ENCODE results near the gene FUT7. TPM values are rescaled to one million over a fixed set of nuclear protein-coding genes. Genes with fewer than 3 reads are reported as not detected.

Gene FUT7, protein sequence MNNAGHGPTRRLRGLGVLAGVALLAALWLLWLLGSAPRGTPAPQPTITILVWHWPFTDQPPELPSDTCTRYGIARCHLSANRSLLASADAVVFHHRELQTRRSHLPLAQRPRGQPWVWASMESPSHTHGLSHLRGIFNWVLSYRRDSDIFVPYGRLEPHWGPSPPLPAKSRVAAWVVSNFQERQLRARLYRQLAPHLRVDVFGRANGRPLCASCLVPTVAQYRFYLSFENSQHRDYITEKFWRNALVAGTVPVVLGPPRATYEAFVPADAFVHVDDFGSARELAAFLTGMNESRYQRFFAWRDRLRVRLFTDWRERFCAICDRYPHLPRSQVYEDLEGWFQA
- 0.04 to 0.10 TPM (median 0.05 TPM) in 4 of 5 replicates, not detected in the other for total RNA-seq (2022; extraction: Qiagen RNA extraction)

DNA sequence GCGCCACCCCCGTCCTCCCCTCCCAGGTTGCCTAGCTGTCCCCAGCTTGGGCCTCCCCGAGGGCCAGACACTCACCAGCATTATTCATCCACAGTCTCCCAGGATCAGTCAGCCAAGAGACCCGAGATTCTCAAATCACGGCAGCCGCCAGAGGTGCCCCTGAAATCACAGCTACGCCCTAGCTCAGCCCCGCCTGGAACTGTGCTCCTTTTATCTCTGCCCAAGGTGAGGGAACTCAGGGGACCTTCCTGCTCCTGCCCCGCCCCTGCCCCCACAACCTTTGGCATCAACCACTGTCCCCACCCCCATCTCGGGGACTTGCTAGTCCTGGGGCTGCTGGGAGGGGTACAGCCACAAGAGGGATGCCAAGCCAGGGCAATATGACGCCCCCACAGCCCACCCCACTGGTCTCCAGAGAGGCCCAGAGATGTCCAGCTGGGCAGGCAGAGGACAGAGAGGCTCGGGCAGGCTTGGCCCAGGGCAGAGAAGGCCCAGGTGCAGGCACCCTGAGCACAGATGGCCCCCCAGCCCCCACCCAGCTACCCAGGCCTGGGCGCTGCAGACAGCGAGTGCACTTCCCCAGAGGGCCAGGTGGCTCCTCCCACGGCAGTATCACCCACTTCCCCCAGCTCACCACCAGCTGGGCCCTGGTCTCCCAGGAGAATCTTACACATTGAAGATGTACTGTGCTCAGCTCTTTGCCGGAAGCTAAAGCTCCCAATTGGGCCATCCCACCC, at the start of gene FUT7:
Gene FUT7 (minus strand): TSS at position 185 of the 737 bp plus-strand sequence. CDS start 97 bp downstream, at position 88.

DNA sequence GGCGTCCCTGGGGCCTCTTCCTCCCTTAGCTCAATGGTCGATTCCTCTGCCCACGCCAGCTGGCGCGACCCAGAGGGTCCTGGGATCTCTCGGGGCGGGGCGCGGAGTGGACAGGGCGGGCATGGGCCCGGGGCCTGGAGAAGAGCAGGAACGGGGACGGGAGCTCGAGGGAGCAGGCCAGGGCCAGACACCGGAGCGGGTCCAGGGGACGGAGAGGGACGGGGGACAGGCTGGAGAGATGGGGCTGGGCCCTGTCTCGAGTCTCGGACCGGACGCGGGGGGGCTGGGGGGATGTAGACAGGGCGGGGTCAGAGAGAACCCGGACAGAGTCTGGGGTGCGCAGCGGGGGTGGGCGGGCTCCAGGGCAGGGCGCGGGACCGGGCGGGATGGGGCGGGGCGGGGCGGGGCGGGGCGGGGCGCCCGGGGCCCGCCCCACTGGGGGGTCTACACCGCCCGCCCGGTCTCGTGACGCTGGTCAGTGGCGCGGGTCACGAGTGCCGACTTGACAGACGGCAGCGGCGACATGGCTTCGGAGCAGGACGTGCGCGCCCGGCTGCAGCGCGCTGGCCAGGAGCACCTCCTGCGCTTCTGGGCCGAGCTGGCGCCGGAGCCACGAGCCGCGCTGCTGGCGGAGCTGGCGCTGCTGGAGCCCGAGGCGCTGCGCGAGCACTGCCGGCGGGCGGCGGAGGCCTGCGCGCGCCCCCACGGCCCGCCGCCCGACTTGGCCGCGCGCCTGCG, 45.3 kb upstream of the FUT7 start, which contains the start of gene UAP1L1:
Gene UAP1L1 (plus strand): TSS at position 508 of the 738 bp plus-strand sequence. CDS start 16 bp downstream, at position 524.

DNA sequence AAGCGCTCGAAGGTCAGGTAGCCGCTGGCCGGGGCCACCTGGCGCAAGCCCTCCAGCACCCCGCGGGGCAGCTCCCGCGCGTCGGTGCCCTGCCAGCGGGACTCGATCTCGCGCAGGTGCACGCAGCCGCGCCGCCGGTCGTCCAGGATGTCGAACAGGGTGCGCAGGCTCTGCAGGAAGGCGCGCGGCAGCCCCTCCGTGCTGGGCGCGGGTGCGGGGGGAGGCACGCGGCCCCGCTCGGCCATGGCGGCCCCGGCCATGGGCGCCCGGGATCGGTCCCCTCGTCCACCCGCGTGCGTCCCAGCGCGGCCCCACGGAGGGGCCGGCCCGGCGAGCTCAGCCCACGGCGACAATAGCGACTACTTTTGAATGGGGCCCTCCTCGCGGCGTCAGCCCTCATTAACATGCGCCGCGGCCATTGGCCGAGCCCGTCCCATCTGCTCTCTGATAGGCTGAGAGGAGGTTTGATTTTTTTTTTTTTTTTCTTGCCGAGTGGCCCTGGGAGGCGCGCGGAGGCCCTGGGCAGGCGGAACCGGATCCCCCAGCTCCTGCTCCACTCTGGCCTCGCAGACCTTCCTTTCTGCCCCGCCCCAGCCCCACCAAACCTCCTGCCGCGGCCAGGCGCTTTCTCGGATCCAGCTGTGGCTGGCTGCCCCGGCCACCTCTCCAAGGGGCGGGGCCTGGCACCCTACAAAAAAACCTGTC, 38.5 kb upstream of the FUT7 start, which contains the start of gene SAPCD2:
Gene SAPCD2 (minus strand): TSS at position 357 of the 705 bp plus-strand sequence. CDS start 97 bp downstream, at position 260.

DNA sequence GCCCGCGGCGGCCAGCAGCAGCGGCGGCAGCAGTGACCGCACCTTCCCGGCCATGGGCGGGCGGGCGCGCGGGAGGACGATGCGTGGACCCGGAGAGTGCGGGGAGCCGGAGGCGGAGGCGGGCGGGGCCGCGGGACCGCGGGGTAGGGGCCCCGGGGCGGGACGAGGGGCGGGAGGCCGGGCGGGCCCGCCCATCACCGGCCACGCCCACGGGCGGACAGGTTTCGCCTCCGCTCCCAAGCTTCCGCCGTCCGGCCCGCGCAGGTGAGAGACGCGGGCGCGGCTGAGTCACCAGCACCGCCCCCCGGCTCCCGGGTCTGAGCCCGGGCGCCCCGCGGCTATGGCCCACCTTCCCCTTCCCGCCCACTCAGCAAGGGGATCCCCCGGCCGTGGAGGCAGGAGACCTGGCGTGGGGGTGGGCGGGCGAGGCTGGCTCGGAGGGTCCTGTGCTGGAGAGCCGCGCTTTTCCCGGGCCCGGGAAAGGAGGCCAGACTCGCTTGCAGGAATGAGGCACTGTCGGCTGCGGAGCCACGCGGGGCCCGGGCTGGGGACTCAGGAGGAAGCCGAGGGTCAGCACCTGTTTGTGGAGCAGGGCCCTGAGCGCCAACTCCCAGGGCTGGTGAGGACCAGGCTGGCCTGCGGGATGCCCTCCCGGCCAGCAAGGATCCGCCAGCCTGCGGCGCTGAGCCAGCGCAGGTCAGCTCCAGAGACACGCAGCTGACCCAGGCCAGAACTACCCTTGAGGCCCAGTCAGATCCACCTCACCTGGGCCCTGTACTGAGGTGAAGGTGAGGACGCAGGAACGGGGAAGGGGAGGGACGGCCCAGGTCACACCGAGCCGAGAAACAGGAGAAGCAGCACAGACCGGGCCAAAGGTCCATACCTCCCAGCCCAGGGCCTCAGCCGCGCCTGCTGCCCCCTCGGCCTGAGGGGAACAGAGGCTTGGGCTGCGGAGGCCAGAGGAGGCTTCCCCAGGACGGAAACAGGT, 22.4 kb upstream of the FUT7 start, which contains the start of gene ENTPD2:
Gene ENTPD2 (minus strand): TSS at position 118 of the 988 bp plus-strand sequence. CDS start 64 bp downstream, at position 54.

DNA sequence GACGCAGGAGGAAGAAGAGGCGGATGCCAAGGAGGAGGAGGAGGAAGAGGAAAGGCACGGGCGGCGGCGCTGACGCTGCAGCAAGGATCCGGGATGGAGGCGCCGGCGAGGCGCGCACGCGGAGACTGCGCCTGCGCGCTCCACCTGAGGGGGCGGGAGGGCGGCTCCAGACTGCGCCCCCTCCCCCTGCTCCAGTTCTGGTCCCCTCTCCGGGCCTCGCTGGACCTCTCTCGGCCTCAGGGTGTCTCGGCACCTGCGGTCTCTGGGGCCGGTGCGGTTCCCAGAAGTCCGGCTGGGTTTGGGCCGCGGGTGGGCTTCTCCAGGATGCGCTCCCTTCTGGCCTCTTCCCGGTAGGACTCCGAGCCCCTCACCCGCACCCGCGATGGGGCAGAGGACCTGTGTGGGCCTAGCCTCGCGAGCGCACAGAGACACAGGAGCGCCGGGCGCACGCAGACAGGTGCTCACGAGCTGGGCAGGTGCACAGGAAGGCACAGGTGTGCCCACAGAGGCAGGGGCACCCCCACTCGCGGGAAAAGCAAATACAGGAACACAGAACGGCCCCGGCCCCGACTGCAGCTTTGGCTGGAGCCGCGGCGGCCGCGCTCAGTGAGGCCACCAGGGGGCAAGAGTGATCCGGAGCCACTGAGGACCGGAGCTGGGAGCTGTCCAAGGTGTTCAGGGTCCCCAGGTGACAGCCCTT, 14.3 kb upstream of the FUT7 start, which contains the start of gene NPDC1:
Gene NPDC1 (minus strand): TSS at position 90 of the 700 bp plus-strand sequence. CDS start 188 bp downstream, outside the sequence.

DNA sequence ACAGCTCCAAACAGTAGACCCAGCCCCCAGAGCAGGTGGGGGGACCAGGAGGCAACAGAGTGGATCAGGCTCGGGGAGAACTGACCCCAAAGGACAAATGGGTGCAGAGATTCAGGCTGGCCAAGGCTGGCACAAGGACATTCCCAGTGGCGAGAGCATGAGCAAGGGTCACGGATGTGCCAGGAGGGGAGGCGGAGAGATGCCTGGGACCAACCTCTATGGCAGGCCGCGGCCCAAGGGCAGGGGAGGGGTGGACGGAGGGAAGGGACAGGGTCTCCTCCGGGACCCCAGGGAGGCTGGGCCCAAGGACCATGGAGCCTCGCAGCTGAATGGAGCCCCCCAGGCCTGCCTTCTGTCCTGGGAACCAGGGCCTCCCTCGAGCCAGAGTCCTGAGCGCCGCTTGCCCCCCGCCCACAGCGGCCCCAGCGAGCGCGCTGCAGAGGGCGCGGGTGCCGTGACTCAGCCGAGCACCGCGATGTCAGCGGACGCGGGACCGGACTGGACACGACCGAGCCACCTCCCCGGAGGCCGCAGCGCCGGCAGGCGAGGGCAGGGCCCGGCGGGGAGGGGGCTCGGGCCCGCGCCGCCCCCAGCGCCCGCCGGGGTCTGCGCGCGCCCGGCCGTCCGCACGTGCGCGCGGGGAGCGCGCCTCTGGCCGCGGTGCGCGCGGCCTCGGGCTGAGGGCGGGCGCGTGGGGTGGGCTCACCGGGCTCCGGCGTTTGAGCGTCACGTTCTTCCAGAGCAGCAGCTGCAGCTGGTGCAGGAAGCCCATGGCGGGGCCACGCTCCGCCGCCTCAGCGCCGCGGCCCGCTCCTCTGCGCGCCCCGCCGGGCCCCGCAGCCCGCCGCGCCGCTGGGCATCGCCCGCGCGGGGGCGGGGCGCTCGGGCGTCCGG, 4.3 kb downstream of the FUT7 start, which contains the start of gene ABCA2:
Gene ABCA2 (minus strand): TSS at position 869 of the 894 bp plus-strand sequence. CDS start 97 bp downstream, at position 772.

DNA sequence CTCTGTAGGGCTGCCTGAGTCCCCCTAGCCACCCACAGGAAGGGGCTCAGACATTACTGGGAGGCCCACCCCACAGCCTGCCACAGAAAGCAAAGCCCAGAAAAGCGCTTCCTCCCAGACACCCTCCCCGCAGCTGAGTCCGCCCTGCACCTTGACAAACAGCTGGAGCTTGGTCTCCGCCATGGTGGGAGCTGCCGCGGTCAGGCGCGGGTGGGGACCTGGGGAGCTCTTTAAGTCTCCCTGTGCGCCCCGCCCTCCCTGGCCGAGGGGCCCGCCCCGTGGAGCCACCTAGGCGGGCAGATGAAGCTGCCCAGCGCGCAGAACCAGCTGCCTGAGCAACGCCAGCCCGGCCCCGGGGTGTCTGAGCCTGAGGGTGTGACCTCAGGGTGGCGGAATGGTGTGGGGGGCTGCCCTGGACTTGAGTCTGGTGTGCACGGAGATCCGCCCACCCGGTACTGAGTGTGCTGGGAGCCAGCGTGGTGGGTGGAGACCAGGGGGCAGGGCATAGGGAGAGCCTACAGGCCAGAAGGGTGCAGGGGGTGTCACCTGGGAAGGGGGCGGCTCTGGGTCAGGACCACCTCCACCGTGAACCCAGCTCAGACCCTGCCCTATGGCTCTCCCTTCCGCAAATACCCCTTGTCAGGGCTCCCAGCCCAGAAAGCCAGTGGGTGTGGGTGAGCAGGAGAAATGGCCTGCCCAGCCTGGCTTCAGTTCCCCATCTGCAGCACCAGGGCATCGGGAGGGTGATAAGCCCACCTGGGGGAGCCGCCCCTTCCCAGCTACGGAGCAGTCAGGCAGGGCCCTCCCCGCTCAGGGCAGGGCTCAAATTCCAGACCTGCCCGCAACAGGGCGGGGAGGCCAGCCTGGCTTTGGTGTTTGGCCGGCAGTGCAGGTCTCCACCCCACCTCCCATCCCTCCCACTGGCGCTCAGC, 35.3 kb downstream of the FUT7 start, which contains the start of gene CLIC3:
Gene CLIC3 (minus strand): TSS at position 208 of the 932 bp plus-strand sequence. CDS start 25 bp downstream, at position 183.

DNA sequence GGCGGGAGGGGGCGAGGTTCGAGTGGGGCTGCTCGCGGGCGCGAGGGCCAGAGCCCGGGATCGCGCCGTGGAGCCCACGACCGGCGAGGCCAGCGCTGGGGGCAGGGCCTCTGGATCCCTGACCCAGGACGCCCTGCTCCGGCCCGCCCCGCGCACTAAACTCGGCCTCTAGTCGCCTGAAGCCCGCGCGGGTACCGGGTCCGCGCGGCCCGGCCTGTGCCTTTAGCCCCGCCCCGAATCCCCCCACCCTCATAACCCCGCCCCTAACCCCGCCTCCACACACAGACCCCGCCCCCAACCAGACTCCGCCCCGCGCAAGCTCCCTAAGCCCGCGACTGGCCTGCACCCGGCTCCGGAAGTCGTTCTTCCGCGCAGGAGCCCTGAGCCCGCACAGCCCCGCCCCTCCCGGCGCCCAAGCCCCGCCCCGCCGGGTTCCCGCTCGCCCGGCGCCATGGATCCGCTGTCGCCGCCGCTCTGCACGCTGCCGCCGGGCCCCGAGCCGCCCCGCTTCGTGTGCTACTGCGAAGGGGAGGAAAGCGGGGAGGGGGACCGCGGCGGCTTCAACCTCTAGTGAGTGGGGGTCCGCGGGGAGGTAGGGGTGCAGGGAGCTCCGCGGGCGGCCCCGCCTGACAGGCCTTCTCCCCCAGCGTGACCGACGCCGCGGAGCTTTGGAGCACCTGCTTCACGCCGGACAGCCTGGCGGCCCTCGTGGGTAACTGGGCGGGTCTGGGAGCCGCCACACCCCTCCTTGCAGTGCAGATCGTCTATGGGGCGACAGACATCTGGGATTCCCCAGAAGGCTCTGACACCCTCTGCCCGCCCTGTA, 39.7 kb downstream of the FUT7 start, which contains the start of gene PAXX:
Gene PAXX (plus strand): TSS at position 430 of the 826 bp plus-strand sequence. CDS start 22 bp downstream, at position 452.

DNA sequence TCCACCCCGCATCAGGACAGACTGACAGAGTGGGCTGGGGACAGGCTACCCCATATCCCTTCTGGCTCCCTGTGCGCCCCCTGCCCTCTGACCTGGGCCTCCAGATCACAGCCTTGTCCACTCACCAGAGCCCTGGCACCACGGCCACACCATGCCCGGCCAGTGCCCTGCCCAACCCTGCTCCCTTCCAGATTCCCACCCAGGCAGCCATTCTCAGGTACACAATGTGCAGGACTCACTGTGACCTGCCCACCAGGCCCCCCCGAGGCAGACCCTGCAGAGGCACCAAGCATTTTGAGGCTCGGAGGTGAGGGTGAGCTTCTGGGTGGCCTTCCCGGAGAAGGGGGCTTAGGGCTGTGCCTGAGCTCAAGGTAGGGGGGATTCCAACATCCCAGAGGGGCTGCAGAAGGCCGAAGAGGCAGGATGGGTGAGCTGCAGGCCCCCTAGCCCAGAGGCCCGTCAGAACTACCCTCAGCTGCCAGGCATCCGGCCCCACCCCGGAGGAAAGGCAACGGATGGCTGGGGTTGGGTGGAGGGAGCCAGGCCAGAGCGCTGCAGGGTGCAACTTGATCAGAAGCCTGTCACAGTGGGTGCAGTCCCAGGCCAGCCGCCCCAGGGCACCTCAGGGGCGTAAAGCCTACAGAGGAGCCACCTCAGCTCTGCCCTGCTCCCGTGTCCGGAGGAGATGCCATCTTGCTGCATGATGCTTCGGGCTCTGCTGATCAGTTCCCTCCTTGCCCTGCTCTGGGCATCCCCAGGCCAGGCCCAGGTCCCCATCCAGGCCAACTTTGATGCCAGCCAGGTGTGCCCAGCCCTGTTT, 49.4 kb downstream of the FUT7 start, which contains the start of gene LCNL1:
Gene LCNL1 (plus strand): TSS at position 762 of the 820 bp plus-strand sequence. CDS start 594 bp downstream, outside the sequence.

Other genes starting within 250 kb of the FUT7 start
- gene TMEM141, start 240.7 kb downstream of the FUT7 start, total RNA-seq (2022; extraction: Qiagen RNA extraction): 62.2 to 73.5 TPM (median 69.2 TPM) in 5 replicates
- 0.11 to 0.43 TPM (median 0.27 TPM) in 5 replicates for gene CCDC183, start 235.8 kb downstream of the FUT7 start, total RNA-seq (2022; extraction: Qiagen RNA extraction)
- 58.8 to 88.7 TPM (median 79.5 TPM) in 5 replicates for gene RABL6, start 224.1 kb downstream of the FUT7 start, total RNA-seq (2022; extraction: Qiagen RNA extraction)
- gene AJM1, start 189.6 kb downstream of the FUT7 start, total RNA-seq (2022; extraction: Qiagen RNA extraction): 3.2 to 4.8 TPM (median 4.3 TPM) in 5 replicates
- 263 to 301 TPM (median 279 TPM) in 5 replicates for gene PHPT1, start 182.7 kb downstream of the FUT7 start, total RNA-seq (2022; extraction: Qiagen RNA extraction)
- 1.3 to 4.3 TPM (median 3.4 TPM) in 5 replicates for gene MAMDC4, start 179.7 kb downstream of the FUT7 start, total RNA-seq (2022; extraction: Qiagen RNA extraction)
- 486 to 542 TPM (median 487 TPM) in 5 replicates for gene EDF1, start 165.8 kb downstream of the FUT7 start, total RNA-seq (2022; extraction: Qiagen RNA extraction)
- 34.2 to 59.3 TPM (median 51.5 TPM) in 5 replicates for gene TRAF2, start 145.6 kb downstream of the FUT7 start, total RNA-seq (2022; extraction: Qiagen RNA extraction)
- gene FBXW5, start 87.3 kb downstream of the FUT7 start, total RNA-seq (2022; extraction: Qiagen RNA extraction): 57.0 to 103 TPM (median 97.7 TPM) in 5 replicates
- 0.42 to 1.4 TPM (median 1.0 TPM) in 5 replicates for gene C8G, start 86.8 kb downstream of the FUT7 start, total RNA-seq (2022; extraction: Qiagen RNA extraction)
- gene LCN12, start 79.8 kb downstream of the FUT7 start, total RNA-seq (2022; extraction: Qiagen RNA extraction): 0.48 to 1.6 TPM (median 1.3 TPM) in 5 replicates
- 0.28 to 1.4 TPM (median 0.77 TPM) in 5 replicates for gene PTGDS, start 54.6 kb downstream of the FUT7 start, total RNA-seq (2022; extraction: Qiagen RNA extraction)
- gene LCNL1, start 49.1 kb downstream of the FUT7 start, total RNA-seq (2022; extraction: Qiagen RNA extraction): 0.03 to 0.31 TPM (median 0.18 TPM) in 5 replicates
- 43.1 to 70.9 TPM (median 62.8 TPM) in 5 replicates for gene PAXX, start 39.7 kb downstream of the FUT7 start, total RNA-seq (2022; extraction: Qiagen RNA extraction)
- 3.3 to 6.7 TPM (median 5.0 TPM) in 5 replicates for gene CLIC3, start 35.5 kb downstream of the FUT7 start, total RNA-seq (2022; extraction: Qiagen RNA extraction)
- gene ABCA2, start 3.9 kb downstream of the FUT7 start, total RNA-seq (2022; extraction: Qiagen RNA extraction): 12.4 to 27.7 TPM (median 24.8 TPM) in 5 replicates
- gene NPDC1, start 14.1 kb upstream of the FUT7 start, total RNA-seq (2022; extraction: Qiagen RNA extraction): 34.4 to 84.3 TPM (median 78.9 TPM) in 5 replicates
- gene ENTPD2, start 22.0 kb upstream of the FUT7 start, total RNA-seq (2022; extraction: Qiagen RNA extraction): 3.1 to 6.4 TPM (median 5.4 TPM) in 5 replicates
- 13.4 to 23.9 TPM (median 21.4 TPM) in 5 replicates for gene SAPCD2, start 38.5 kb upstream of the FUT7 start, total RNA-seq (2022; extraction: Qiagen RNA extraction)
- gene UAP1L1, start 45.4 kb upstream of the FUT7 start, total RNA-seq (2022; extraction: Qiagen RNA extraction): 8.1 to 15.8 TPM (median 11.1 TPM) in 5 replicates
- 36.8 to 53.3 TPM (median 51.6 TPM) in 5 replicates for gene MAN1B1, start 54.9 kb upstream of the FUT7 start, total RNA-seq (2022; extraction: Qiagen RNA extraction)
- gene DPP7, start 82.6 kb upstream of the FUT7 start, total RNA-seq (2022; extraction: Qiagen RNA extraction): 67.5 to 115 TPM (median 108 TPM) in 5 replicates
- gene GRIN1, start 107.1 kb upstream of the FUT7 start, total RNA-seq (2022; extraction: Qiagen RNA extraction): 0.16 to 0.41 TPM (median 0.32 TPM) in 5 replicates
- gene LRRC26, start 138.0 kb upstream of the FUT7 start, total RNA-seq (2022; extraction: Qiagen RNA extraction): 0.19 to 1.5 TPM (median 0.77 TPM) in 5 replicates
- gene TMEM210, start 140.0 kb upstream of the FUT7 start, total RNA-seq (2022; extraction: Qiagen RNA extraction): not detected in 5 replicates
- 20.3 to 35.3 TPM (median 31.4 TPM) in 5 replicates for gene ANAPC2, start 156.5 kb upstream of the FUT7 start, total RNA-seq (2022; extraction: Qiagen RNA extraction)
- gene SSNA1, start 156.6 kb upstream of the FUT7 start, total RNA-seq (2022; extraction: Qiagen RNA extraction): 99.1 to 134 TPM (median 125 TPM) in 5 replicates
- gene TPRN, start 168.7 kb upstream of the FUT7 start, total RNA-seq (2022; extraction: Qiagen RNA extraction): 6.4 to 11.2 TPM (median 10.5 TPM) in 5 replicates
- gene TMEM203, start 173.6 kb upstream of the FUT7 start, total RNA-seq (2022; extraction: Qiagen RNA extraction): 34.6 to 42.9 TPM (median 39.6 TPM) in 5 replicates
- gene NDOR1, start 173.6 kb upstream of the FUT7 start, total RNA-seq (2022; extraction: Qiagen RNA extraction): 8.1 to 18.5 TPM (median 15.8 TPM) in 5 replicates
- gene RNF208, start 190.2 kb upstream of the FUT7 start, total RNA-seq (2022; extraction: Qiagen RNA extraction): 1.2 to 2.2 TPM (median 2.0 TPM) in 5 replicates
- 3.6 to 5.1 TPM (median 4.6 TPM) in 5 replicates for gene CYSRT1, start 193.1 kb upstream of the FUT7 start, total RNA-seq (2022; extraction: Qiagen RNA extraction)
- gene RNF224, start 195.4 kb upstream of the FUT7 start, total RNA-seq (2022; extraction: Qiagen RNA extraction): 0.14 to 0.28 TPM (median 0.21 TPM) in 5 replicates
- gene SLC34A3, start 198.8 kb upstream of the FUT7 start, total RNA-seq (2022; extraction: Qiagen RNA extraction): 0.05 to 0.11 TPM (median 0.06 TPM) in 5 replicates
- 618 to 867 TPM (median 780 TPM) in 5 replicates for gene TUBB4B, start 209.2 kb upstream of the FUT7 start, total RNA-seq (2022; extraction: Qiagen RNA extraction)
- not detected in 5 replicates for gene STPG3, start 219.2 kb upstream of the FUT7 start, total RNA-seq (2022; extraction: Qiagen RNA extraction)
- gene NELFB, start 223.2 kb upstream of the FUT7 start, total RNA-seq (2022; extraction: Qiagen RNA extraction): 41.3 to 57.7 TPM (median 53.2 TPM) in 5 replicates
- 16.3 to 27.6 TPM (median 24.2 TPM) in 5 replicates for gene TOR4A, start 245.6 kb upstream of the FUT7 start, total RNA-seq (2022; extraction: Qiagen RNA extraction)

Data from A549 treated with dexamethasone at 1 μM for 4 hours (cell line).